ENCODE data around the gene LECT2.
A peak's percentile ranks its signal among the peaks of the same experiment; 100 is the strongest.

LECT2 gene

GRCh38 chr5:135979510-135979909 lies 24.7 kb upstream of the LECT2 start:
- DNase-seq (ENCODE audit: extremely low read depth, low read depth): no peak
- no peak for TF ChIP-seq CTCF (IDR thresholded peaks at IDR 0.05; ENCODE audit: low read depth, low read length)

GRCh38 chr5:135978993-135979392 lies 24.2 kb upstream of the LECT2 start:
- DNase-seq (ENCODE audit: extremely low read depth, low read depth): no peak
- TF ChIP-seq CTCF (IDR thresholded peaks at IDR 0.05; ENCODE audit: low read depth, low read length): no peak

GRCh38 chr5:135978212-135978631 lies 23.4 kb upstream of the LECT2 start:
- no peak for DNase-seq (ENCODE audit: extremely low read depth, low read depth)
- no peak for TF ChIP-seq CTCF (IDR thresholded peaks at IDR 0.05; ENCODE audit: low read depth, low read length)

GRCh38 chr5:135977375-135977928 lies 22.7 kb upstream of the LECT2 start:
- DNase-seq (ENCODE audit: extremely low read depth, low read depth): no peak
- TF ChIP-seq CTCF (IDR thresholded peaks at IDR 0.05; ENCODE audit: low read depth, low read length): peak; percentile 13; the same call in 1 of the 2 replicates

- no peak for TF ChIP-seq CTCF (IDR thresholded peaks at IDR 0.05; ENCODE audit: low read depth, low read length)
- DNase-seq (ENCODE audit: extremely low read depth, low read depth): no peak
Observed at GRCh38 chr5:135976216-135976615, 21.4 kb upstream of the LECT2 start.

- DNase-seq (ENCODE audit: extremely low read depth, low read depth): no peak
- no peak for TF ChIP-seq CTCF (IDR thresholded peaks at IDR 0.05; ENCODE audit: low read depth, low read length)
Observed at GRCh38 chr5:135975122-135975521, 20.3 kb upstream of the LECT2 start.

- no peak for TF ChIP-seq CTCF (IDR thresholded peaks at IDR 0.05; ENCODE audit: low read depth, low read length)
Observed at GRCh38 chr5:135974021-135974600, 19.3 kb upstream of the LECT2 start.

More at GRCh38 chr5:135974021-135974600, 19.3 kb upstream of the LECT2 start:
- no peak for DNase-seq (ENCODE audit: extremely low read depth, low read depth)
